HG03520 (cell line): Measurements from ENCODE around the gene ANKRD2.
"Not testable (repeated sequence)": the region's sequence is repeated elsewhere in the genome, so short reads cannot be mapped to it uniquely, and the experiment has no call there.

ENCODE experiments used
- ATAC-seq: cut with Tn5 transposase; IDR thresholded peaks from one replicate; pipeline ENCODE4 v1.9.1; 2021; ENCODE audit warnings: mild to moderate bottlenecking, moderate library complexity; ENCODE audit not compliant: unreplicated experiment

Gene ANKRD2, protein sequence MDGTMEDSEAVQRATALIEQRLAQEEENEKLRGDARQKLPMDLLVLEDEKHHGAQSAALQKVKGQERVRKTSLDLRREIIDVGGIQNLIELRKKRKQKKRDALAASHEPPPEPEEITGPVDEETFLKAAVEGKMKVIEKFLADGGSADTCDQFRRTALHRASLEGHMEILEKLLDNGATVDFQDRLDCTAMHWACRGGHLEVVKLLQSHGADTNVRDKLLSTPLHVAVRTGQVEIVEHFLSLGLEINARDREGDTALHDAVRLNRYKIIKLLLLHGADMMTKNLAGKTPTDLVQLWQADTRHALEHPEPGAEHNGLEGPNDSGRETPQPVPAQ

DNA sequence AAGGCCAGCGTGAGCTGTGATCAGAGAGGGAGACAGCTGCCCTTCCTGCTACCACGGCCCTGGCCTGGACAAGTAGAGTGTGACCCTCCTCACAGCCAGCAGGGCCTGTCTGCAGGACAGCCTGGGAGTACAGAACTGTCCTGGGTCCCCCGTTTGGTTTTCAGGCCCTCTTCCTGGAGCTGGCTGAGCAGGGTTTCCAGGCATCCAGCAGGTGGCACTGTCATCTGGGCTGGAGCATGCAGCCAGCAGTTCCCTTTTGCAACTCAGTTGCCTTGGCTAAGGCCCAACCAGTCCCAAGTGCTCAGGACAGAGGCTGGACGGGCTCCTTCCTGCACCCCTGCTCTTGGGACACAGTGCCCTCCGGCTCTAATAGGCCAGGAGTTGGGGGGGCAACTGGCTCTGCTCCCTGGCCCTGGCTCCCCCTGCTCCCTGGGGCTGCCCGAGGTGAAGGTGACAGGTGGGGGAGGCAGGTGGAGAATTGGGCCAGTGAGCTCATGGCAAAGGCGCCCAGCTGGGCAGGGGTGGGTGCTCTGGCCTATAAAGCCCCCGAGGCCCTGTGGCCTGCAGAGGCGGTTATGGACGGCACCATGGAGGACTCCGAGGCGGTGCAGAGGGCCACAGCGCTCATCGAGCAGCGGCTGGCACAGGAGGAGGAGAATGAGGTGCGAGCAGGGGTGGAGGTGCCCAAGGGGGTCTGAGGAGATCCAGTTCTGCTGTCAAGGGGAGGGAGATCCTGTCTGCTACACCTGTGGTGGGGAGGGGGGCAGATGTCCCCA, at the start of gene ANKRD2:
Gene ANKRD2 (plus strand): TSS at position 566 of the 776 bp plus-strand sequence. CDS start 10 bp downstream, at position 576.
- no peak for ATAC-seq

DNA sequence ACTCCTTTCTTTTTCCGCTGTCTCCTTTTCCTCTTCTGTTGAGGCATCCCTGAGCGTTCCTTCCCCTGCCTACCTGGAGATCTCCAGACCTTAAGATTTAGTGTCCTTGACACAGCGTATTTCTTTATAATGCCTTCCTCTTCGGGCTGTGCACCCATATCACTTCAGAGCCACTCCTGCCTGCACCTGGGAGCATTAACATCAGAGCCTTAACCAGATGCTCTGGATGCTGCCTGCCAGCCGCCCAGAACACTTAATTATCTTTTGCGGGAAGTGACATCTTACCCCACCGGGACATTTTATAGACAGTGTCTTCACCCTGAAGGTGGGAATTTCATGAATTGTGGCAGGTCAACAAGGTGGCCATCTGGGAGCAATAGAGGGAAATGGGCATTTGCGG, 49.6 kb upstream of the ANKRD2 start:
- ATAC-seq, result no peak

DNA sequence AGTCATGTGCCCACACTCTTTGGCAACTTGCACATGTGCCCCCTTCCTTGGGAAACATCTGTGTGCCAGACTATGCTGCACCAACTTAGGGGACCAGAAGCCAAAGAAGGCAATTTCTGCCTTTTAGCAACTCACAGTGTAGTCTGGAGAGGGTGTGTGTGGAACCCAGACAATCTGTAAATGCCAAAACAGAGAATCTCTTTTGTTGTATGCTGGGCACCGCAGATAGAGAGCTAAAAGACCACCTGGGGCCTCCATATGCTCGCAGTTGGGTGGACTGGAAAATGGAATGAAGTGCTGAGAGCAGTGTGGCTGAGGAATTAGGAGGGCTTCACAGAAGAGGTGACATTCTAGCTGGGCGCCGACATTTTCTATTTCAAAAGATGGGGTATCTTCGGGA, 47.5 kb upstream of the ANKRD2 start:
- no peak for ATAC-seq

DNA sequence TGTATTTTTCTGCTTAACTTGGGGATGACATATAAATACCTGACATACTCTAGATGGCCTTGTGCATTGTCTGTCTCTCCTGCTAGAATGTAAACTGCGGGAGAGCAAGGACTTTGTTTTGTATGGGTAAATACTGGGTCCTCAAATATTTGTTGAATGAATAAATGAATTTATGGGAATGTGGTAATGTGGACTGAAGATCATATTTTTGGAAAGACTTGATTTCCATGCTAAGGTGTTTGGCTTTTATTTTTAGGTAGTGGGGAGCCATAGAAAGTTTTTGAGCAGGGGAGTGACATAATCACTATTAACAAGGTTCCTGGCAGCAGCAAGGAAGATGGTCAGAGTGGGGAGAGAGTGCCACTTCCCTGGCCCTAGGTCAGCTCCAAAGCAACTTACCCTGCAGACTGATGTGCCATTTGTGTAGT, 46.9 kb upstream of the ANKRD2 start:
- ATAC-seq, result no peak

DNA sequence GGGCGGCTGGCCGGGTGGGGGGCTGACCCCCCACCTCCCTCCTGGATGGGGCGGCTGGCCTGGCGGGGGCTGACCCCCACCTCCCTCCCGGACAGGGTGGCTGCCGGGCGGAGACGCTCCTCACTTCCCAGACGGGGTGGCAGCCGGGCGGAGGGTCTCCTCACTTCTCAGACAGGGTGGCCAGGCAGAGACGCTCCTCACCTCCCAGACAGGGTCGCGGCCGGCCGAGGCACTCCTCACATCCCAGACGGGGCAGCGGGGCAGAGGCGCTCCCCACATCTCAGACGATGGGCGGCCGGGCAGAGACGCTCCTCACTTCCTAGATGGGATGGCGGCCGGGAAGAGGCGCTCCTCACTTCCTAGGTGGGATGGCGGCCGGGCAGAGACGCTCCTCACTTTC, 43.7 kb upstream of the ANKRD2 start:
- not testable (repeated sequence) for ATAC-seq

DNA sequence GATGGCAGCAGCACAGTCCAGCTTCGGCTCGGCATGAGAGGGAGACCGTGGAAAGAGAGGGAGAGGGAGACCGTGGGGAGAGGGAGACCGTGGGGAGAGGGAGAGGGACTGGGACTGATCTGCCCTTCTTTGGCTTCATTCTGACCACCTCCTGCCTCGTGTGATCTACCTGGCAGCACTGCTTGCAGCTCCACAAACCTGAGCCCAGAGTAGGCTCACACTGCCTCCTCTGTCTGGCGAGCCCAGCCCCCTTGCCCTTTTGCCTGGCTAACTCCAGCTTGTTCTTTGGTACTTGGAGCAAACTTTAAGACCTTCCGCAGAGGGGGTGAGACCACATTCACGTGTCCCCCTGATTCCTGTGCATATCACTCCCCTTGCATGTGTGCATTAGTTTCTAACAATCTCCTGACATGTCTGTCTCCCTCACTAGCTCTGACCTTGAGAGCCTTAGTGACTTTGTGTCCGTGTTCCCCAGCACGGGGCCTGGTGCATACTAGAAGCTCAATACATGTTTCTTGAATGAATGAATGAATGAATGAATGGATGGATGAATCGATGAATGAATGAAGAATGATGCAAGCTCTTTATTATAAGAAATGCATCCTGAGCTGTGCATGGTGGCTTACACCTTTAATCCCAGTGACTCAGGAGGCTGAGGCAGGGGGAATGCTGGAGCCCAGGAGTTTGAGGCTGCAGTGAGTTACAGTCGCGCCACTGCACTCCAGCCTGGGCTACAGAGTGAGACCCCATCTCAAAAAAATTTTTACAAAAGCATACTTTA, 42.7 kb upstream of the ANKRD2 start:
- no peak for ATAC-seq

DNA sequence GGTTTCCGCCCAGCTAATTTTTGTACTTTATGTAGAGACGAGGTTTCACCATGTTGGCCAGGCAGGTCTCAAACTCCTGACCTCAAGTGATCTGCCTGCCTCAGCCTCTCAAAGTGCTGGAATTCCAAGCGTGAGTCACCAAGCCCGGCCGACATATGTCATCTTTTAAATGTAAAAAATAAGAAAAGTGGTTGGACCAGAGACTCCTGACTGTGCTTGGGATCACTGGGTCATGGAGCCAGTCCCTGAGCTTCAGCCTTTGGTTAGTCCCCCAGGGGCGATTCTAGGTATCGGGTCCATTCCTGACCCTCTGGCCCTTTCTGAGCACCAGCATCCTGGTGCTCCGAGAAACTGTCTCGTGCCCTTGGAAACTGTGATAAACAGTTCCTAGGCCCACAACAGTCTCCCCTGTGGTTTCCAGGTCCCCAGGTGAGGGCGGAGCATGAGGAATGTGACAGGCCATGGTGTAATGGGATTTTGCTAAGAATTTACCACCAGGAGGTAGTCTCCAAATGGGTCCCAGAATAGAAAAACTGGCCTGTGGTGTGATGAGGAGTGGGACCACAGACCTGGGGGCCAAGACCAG, 41.1 kb upstream of the ANKRD2 start:
- no peak for ATAC-seq

DNA sequence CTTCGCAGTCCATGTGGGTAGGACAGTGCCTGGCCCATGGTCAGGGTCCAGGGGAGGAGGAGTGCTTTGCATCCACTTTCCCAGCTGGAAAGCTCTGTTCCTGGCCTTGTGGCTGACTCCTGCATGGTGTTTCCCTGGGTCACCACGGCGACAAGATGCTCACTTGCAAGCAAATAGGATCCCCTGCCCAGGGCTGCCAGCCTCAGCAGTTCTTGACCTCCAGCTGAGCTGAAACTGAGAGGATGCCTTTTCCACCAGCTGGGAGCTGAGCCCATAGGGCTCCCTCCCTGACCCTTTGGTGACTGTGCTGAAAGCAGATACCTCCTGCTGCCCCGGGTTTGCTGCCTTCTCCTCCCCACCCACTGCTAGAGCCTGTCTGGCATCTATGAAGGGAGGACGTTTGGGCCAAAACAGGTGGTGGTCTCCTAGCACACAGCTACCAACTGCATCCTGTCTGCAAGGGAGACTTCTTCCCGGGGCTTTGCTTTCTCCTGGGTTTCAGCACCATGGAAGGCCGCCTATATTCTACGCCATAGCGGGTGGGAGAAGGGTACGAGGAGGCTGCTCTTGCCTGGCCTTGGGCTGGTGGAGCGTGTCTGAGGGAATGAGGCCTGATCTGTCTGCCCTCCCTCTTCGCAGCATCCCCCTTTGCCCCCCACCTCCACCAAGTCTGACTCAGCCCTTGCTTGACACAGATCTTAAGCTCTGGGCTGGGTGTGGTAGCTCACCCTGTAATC, 39.5 kb upstream of the ANKRD2 start:
- no peak for ATAC-seq

DNA sequence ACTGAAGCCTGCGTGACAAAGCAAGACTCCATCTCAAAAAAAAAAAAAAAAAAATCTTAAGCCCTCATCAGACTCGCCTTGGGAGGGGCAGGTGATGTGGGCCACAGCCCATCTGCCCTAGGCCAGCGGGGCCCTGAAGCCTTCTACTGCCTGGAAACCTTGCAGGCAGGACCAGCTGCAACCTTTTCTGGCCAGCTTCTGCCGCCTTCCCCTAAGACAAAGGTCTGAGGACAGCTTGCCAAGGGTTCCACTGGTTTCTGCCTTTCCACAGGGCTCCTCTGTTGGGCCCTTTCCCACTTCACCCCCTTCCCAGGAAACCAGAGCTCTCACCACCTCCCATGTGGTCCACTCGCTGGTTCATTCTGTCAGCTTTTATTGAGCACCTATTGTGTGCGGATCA, 38.7 kb upstream of the ANKRD2 start:
- no peak for ATAC-seq

DNA sequence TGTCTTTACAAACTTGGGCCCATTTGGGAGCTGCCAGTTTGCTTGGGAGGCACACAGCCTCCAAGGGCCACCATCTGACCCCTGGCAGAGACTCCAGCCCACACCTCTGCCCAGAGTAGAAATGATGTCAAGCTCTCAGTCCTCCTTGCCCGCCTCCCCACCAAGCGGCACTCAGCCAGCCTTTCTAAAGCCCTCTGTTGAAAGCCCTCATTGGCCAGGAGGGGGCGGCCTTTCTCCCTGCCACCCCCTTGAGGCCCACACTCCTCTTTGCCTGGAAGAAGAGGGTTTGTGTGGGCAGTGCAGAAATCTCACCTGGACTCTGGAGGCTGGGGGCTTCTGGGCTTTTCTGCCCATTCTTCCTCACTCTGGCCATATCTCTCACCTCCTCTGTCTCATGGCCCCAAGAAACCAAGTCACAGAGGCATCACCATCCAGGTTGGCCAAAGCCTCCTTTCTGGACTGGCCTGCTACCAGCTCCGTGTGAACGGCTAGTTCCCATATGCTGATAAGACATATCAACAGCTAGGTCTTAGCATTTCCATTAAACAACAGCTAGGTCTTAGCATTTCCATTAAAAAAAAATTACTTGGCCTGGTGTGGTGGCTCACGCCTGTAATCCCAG, 37.7 kb upstream of the ANKRD2 start:
- no peak for ATAC-seq

DNA sequence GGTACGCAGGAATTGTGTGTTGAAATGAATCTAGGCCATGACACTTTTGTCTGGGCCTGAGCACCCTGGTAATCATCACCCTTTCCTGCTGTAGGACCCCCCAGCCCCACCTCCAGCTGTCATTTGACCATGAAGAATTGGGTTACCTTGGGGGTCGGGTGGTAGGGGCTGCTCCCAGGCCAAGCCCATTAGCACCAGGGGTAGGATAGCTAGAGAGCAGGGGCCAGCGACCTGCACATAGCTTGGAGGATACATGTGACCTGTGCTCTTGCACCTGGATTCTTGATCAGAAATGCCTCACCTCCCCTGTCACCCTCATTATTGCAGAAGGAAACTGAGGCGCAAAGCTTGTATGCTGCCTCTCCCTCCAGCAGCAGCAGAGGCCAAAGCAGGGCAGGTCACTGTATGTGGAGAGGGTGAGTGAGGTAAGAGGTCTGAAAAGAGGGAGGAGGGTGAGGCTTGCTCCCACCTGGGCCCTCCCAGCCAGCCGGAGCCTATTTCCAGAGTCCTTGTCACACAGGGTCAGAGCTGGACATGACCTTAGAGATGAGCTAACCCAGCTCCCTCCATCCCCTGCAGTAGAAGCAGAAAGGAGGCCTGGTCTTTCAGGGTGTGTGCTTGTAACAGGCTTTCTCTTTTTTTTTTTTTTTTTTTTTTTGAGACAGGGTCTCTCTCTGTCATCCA, 35.3 kb upstream of the ANKRD2 start:
- ATAC-seq, result no peak

DNA sequence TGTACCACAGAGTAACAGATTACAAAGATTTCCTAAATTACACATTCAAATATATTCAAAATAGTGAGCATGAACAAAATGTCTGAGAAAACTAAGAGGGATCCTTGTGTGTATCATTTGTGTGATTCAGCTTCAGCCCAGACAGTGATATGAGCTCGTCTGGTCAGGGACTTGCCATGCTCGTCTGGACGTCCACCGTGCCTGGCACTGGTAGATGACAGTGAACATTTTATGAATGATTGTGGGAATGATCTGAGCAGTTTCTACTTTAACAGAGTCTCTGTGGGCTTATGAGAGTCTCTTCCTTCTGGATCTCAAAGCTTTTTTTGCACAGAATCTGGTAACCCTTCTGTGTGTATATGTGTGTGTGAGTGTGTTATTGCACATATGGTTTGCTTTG, 34.2 kb upstream of the ANKRD2 start:
- no peak for ATAC-seq

DNA sequence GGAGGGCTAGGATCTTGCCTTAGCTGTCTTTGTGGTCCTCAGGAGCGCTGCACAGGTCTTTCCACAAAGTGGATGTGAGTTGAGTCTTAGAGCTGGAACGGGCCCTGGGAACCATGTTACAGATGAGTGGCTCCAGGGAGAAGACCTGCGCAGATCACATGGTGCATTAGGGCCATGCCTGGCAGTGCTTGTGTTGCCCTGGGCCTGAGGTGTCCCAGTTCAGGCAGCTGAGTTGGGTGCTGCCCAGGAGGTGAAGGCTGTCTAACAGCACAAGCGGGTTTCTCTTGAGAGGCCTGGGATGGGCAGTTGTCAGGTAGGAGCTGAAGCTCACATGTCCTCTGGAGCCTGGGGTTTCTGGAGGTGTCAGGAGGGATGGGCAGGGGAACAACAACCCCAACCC, 33.7 kb upstream of the ANKRD2 start:
- no peak for ATAC-seq

DNA sequence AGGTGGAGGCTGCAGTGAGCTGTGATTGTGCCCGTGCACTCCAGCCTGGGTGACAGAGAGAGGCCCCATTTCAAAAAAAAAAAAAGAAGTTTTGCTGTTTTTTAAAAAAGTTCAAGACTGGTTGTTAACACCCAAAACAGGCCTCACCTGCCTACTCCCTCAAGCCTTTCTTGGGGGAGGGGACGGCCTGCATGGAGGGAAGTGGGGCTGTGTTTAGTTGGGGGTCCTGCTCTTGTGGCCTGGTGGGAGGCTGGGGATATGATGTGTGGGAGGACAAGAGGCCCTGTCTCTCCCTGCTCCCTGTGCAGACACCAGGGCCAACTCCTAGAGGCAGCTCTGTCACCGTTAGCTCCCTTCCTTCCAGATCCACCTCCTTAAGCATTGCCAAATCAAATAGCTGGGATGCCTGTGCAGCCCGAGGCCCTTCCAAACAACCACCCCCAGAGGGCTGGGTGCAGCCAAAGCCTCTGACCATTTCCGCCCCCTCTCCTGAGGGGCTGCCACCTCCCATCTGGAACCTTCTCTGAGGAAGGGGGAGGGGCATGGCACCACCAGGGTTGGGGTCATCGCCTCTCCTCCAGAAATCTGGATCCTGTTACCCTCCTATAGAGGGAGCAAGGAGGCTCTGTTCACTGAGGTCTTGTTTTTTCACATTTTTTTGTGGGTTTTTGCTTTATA, 32.9 kb upstream of the ANKRD2 start:
- no peak for ATAC-seq

DNA sequence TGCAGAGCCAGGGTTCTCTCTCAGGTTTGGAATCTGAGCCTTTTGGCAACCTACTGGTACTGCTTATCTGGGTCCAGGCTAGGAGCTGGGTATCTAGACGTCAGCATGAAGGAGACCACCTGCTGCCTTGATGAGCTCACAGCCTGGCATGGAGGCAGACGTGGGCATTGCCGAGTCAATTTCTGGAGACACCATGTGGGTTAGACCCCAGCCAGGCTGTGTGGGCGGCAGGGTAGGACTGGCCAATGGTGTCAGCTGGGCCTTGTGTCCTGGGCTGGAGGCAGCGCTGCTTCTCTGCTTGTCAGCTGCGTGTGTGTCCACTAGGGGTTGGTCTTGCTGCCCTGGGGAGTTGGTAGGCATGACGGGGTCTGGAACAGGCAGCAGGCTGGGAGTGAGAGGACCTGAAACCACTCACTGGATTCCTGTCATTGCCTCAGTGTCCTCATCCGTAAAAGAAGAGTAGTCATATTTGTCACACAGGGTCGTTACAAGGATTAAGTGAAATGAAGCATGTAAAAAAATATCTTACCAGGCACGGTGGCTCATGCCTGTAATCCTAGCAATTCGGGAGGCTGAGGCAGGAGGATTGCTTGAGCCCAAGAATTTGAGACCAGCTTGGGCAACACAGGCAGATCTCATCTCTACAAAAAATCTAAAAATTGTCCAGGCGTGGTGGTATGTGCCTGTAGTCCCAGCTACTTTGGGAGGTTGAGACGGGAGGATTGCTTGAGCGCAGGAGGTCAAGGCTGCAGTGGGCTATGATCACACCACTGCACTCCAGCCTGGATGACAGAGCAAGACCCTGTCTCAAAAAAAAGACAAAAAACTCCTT, 31.7 kb upstream of the ANKRD2 start:
- no peak for ATAC-seq

DNA sequence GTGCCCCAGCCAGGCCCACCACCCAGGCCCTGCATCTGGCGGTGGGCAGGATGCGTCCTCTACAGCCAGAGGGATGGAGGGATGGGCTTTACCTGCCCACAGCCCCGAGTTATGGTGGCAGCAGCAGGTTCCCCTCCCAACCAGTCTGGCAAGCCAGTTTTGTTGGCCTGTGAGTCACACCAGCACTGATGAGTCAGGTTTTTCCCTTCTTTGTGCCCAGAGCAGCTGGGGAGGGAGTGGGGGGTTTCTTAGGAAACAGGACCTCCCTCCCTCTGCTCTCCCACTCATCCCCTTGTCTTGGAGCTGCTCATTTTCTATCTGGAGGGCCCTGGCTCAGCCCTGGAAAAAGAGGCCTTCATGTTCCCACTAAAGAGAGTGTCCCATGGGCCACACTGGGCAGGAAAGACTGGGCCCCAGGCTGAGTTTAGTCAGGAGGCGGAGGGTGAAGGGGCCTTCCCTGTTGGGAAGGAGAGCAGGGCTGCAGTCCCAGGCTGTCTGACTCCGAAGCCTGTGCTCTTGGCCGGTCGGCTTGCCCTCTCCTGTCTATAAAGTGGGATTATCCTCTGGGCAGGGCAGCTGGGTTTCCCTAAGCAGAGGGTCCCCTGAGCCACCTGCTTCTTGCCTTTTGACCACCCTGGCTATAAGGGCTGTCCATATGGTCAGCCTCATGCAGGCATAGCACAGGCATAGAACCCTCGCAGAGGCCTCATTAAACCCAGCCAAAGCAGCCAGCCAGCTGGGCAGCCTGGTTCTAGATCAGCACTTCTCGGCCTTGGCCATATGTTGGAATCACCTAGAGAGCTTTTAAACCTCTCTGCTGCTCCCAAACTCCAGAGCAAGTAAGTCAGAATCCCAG, 30.2 kb upstream of the ANKRD2 start:
- no peak for ATAC-seq

DNA sequence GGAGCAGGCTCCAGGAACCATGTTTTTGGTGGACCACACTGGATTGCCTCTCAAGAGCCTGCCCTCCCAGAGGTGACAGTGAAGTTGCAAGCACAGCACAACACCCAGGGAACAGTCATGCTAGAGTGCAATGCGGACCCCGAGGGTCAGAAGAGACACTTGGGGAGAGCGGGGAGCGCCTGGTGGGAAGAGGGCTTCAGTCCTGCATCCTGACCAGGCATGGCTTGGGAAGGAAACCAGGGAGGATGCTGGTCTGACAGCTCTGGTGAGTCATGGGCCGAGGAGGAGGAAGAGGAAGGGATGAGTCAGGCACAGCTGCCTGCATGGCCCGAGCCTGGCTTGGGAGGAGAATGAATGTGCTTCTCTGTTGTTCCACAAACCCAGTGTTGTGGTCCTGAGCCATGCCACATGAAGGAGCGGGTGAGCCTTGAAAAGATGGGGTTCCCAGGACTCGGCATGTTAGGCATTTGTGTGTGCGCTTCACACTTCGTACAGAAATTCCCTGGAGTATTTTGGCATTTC, 29.5 kb upstream of the ANKRD2 start:
- ATAC-seq, result no peak
